Right renal pelvis (tissue), 4 donors: ENCODE data around the gene AARS2. TPM values are rescaled to one million over a fixed set of nuclear protein-coding genes. Genes with fewer than 3 reads are reported as not detected.
"Not testable (repeated sequence)": the region's sequence is repeated elsewhere in the genome, so short reads cannot be mapped to it uniquely, and the experiment has no call there.

Source experiments
- DNase-seq, 4 donors: peaks; one replicate each; pipeline ENCODE4 v3.0.0-alpha.2; 2013; ENCODE audit warnings: low read depth in 4 of 4, low spot score in 3 of 4, missing footprints in 1 of 4
- polyA plus RNA-seq, 4 donors: library from polyadenylated mRNA; unstranded; fragments of 120-200 nt; gene quantifications; one replicate each; pipeline ENCODE4 v1.2.1, GENCODE V29; 2013; ENCODE audit not compliant: insufficient read length in 4 of 4

The AARS2 gene
- 10 to 100 TPM; 12.7 to 17.3 (median 14.4) TPM for polyA plus RNA-seq

DNA sequence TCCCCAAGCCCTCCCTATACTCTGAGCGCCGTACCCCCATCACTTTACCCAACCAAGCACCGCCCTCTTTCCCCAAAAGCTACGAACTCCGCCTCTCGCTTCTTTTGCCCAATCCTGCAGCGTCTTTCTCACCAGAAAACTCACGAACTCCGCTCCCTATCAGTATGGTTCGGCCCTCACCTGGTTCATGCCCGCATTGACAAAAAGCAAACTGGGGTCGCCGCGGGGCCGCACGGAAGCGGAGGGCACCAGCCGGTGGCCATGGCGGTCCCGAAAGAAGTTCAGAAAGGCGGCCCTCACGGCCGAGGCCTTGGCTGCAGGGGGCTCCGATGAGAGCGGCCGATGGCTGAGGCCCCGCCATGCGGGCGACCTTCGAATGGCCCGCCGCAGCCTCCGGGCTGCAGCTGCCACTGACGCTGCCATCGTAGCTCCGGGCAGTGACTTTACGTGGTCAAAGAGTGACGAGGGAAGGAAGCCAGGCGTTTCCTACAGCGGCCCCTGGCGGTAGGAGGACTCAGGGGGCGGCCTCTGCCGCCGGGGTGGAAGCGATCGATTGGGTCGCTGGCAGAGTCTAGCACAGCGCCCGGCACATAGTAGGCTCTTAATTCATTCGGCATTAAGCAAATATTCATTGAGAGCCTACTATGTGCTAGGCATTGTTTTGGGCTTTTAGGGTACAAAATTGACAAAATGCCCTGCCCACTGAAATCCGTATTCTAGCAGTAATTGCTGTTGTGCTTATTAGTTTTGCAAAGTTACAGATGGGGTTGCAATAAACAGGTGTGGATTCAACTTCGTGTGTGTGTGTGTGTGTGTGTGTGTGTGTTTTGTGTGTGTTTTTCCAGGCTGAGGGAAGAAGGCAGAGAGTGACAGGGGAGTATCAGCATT lies at the start of gene AARS2:
AARS2 (minus strand) TSS at position 447 of the 888 bp plus-strand sequence; CDS start at position 423, 24 bp downstream.
- DNase-seq: peak; percentile 65 to 82 (median 70)

DNA sequence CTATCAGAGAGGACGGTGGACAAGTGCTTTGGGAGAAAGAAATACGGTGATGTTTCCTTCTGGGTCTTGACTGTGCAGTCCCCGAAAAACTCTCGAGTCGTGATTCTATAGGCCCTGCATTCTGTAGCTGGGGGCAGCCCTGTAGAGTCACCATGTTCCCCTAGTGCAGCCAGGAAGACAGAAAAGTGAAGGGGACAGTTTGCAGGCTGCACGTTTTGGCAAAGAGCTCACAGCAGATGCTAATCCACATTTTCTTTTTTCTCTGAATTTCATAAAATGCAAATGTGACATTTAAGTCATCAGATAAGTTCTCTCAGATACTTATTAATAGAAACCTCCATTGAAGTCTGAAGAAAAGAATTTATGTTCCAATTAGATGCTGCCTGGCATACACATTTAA lies 48.8 kb upstream of the AARS2 start:
- no peak for DNase-seq

DNA sequence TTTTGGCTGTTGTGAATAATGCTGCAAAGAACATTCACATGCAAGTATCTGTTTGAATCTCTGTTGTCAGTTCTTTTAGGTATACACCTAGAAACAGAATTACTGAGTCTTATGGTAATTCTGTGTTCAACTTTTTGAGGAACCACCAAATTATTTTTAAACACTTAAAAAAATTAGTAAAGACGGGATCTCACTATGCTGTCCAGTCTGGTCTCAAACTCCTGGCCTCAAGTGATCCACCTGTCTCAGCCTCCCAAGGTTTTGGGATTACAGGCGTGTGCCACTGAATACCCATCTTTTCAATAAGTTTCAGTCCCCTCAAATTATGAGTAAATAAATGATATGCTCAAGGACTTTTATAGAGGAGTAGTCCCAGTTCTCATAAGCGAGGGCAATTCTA lies 46.8 kb upstream of the AARS2 start:
- DNase-seq: no peak

DNA sequence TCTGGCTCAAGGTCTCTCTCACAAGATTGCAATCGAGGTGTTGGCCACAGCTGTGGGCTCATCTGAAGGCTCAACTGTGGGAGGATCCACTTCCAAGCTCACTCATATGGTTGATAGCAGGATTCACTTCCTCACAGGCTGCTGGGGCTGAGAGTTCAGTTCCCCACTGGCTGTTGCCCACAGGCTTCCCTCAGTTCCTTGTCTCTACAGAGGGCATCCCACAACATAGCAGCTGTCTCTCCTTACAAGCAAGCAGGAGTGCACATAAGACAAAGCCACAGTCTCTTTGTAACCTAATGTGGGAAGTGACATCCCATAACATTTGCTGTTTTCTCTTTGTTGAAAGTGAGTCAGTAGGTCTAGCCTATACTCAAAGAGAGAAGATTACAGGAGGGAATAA lies 43.3 kb upstream of the AARS2 start:
- DNase-seq: no peak

DNA sequence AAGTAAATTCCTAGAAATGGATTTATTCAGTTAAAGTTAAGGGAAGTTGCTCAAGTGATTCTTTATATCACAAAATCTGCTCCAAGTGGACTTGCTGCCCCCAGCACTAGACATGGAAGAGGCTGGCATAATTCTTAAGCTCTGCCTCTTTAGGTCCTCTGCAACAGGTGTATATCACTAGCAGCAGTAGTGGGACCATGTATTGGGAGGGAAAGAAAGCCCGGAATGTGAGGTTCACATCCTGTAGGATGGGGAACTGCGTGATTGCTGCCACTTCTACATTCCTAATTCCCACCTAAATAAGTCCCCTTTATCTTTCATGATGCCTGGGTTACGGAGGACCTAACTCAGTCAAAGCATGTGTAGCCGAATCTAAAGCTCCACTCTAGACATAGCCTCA lies 42.5 kb upstream of the AARS2 start:
- no peak for DNase-seq

DNA sequence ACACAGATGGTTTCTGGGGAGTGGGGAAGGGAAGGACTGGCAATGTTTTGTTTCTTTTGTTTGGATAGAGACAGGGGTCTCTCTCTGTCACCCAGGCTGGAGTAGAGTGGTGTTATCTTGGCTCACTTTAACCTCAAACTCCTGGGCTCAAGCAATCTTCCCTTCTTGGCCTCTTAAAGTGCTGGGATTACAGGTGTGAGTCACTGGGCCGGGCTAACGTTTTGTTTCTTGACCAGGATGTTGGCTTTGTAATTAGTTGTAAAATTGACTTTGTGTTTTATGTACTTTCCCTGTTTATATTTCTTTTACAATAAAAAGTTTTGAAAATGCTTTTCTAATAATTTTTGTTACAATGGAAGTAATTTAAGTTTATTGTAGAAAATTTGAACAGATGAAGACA lies 40.2 kb upstream of the AARS2 start:
- no peak for DNase-seq

DNA sequence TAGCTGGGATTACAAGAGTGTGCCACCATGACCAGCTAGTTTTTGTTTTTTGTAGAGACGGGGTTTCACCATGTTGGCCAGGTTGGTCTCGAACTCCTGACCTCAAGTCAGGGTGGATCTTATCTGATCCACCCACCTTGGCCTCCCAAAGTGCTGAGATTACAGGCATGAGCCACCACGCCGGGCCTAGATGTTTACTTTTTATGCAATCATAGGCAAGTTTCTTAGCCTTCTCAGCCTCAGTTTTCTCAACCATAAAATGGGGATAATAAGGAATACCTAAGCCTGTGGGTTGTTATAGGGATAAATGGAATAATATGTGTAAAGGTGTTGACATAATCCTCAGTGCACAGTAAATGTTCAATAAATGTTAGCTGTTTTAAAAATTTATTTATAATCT lies 39.1 kb upstream of the AARS2 start:
- DNase-seq: no peak

DNA sequence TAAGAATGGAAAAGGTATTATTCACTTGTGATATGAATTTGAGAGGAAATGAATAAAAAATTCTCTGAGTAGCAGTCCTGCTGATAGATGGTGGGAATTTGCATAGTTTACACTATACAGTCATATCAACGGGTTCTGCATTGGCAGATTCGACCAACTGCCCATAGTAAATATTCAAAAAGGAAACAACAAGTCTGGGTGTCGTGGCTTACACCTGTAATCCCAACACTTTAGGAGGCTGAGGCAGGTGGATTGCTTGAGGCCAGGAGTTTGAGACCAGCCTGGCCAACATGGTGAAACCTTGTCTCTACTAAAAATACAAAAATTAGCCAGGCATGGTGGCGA lies 37.5 kb upstream of the AARS2 start:
- DNase-seq: not testable (repeated sequence)

DNA sequence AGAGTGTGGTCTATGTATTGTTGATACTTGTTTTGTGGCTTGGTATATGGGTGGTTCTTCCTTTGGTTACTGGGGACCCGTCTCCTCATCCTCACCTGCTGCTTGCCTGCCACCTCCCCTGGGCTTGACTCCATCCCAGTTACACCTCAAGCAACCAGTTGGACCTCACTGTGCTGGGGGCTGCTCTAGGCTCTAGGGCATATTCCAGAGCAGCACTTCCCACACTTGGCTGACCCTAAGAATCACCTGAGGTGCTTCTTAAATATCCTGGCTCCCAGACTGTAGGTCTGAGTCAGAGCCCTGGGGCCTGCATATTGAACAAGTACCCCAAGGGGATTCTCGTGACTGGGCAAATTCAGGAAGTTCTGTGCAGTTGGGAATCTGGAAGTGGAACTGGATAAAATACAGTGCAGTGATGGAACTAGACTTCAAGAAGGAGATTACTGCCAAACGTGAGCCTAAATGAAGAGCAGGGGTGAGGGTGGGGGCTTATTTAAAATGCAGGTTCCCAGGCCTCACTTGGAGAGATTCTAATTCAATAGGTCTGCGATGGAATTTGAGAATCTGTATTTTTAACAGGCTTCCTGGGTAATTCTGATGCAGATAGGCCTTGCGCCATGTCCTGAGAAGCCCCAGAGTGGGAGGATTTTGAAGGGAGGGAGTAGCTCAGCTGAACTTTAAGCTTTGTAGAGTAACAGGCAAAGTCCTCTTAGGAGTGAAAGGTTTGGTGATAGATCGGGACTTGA lies 36.9 kb upstream of the AARS2 start:
- no peak for DNase-seq

DNA sequence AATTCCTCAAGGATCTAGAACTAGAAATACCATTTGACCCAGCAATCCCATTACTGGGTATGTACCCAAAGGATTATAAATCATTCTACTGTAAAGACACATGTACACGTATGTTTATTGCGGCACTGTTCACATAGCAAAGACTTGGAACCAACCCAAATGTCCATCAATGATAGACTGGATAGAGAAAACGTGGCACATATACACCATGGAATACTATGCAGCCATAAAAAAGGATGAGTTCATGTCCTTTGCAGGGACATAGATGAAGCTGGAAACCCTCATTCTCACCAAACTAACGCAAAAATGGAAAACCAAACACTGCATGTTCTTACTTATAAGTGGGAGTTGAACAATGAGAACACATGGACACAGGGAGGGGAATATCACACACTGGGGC lies 33.7 kb upstream of the AARS2 start:
- not testable (repeated sequence) for DNase-seq

DNA sequence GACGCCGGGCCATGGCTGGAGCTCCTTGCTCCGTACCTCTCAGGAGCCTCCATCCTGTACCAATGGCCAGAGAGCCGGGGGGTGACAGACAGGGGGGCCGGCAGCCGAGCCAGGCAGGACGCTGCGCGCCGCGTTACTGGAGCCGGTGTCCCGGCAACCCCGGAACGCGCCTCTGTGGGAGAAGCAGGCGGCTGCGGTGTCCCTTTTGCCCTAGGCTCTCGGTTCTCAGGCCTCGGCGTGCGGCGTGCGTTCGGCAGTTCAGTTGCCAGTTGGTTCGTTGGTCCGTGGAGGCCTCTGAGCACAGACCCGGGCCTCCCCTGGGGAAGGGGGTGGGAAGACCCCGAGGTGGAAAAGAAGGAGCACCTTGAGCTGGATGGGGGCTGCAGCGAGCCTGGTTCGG lies 29.3 kb upstream of the AARS2 start, which contains the start of gene SPATS1:
SPATS1 (plus strand) TSS at position 162 of the 400 bp plus-strand sequence. CDS start 446 bp downstream, outside the sequence.
- peak in 1 of 4 donors; percentile 10 for DNase-seq

DNA sequence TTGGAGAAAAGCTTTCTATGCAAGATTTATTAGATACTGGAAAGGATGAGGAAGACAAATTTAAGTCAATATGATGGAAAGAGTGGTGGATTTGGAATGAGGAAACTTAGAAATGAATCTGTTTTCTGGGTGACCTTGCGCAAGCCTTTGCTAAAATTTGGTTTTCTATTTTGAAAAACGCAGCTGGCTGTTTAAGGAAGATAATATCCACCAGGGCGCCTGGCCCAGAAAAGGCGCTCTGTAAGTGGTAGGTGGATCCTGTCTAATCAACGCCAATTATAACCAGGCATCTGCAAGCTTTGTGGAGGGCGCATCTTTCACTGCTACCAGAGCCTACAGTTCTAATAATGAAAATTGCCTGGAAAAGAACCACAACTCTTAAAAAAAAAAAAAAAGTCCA lies 28.9 kb upstream of the AARS2 start:
- no peak for DNase-seq

DNA sequence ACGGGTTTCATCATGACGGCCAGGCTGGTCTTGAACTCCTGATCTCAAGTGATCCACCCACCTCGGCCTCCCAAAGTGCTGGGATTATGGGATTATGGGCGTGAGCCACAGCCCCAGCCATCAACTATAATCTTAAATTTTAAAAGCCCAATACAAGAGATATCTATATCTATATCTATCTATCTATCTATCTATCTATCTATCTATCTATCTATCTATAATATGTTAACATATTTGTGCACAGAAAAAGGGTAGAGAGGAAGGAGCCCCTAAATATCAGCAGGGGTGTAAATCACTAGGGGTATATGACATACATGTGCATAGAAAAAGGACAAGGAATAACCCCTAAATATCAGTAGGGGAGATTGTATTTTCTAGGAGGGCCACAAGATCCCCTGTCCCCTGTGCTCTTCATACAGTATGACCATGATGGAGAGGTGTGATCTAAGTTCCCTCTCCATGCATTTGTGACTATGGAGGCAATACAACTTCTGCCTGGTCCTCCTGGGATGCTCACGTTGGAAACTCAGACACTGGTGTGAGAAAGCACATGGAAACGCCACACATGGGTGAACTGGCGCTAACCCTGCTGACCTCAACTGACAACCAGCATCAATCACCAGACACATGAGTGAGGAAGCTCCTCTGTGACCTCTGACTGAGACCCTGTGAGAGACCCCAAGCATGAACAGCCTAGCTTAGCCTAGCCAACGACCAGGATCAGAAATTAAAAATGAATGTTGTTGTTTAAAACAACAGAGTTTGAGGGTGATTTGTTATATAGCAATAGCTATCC lies 28.1 kb upstream of the AARS2 start:
- DNase-seq: peak in 1 of 4 donors; percentile 31

DNA sequence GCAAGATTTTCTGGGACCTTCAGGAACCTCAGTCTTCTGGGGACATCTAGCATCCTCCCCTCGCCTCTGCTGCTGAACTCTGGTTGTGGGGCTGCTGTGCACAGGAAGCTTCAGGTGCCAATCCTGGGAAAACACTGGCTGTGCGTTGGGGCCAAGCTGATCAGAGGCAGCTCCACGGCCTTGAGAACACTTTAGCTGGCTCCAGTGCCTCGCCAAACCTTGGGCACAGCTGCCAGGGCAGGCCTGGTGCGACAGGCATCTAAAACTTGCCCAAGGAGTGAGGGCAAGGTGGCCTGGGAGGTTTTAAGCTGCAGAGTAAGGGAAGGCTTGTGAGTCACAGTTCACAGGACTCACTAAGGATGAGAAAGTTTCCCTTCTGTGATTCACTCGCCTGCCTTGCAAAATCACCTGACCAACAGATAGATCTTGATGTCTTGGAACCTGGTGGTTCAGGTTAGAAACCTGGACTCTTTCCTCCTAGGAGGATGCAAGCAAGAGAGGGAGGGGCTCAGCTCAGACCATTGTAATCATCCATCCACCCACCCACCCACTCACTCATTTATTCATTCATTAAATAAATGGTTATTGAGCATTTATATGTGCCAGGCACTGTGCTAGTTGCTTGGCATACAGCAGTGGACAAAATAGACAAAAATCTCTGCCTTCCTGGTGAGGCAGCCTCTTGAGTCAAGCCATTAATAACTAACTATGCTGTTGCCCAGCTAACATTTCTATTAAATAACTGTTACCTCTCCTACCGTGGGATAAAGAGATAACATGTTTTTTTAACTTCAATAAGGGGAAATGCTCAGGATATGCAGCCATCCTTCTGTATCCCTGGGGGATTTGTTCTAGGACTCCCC lies 26.8 kb upstream of the AARS2 start:
- no peak for DNase-seq

DNA sequence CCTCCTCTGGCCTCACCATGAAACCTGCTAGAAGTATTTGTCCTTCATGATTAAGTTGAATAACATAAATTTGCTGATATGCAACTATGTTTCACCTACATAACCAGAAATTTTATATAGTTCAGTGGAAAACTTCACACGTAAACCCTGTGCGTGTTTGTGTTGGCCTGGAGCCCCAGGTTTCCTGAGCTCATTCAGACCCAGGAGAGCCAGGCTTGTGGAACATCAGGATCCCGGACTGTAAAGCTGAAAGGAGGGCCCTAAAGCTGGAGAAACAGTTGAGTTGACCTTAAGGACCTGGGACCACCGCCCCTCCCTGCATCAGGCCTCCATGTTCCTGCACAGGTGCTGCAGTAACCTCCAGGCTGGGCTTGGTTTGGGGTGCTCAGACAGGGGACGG lies 26.2 kb upstream of the AARS2 start:
- DNase-seq: no peak

DNA sequence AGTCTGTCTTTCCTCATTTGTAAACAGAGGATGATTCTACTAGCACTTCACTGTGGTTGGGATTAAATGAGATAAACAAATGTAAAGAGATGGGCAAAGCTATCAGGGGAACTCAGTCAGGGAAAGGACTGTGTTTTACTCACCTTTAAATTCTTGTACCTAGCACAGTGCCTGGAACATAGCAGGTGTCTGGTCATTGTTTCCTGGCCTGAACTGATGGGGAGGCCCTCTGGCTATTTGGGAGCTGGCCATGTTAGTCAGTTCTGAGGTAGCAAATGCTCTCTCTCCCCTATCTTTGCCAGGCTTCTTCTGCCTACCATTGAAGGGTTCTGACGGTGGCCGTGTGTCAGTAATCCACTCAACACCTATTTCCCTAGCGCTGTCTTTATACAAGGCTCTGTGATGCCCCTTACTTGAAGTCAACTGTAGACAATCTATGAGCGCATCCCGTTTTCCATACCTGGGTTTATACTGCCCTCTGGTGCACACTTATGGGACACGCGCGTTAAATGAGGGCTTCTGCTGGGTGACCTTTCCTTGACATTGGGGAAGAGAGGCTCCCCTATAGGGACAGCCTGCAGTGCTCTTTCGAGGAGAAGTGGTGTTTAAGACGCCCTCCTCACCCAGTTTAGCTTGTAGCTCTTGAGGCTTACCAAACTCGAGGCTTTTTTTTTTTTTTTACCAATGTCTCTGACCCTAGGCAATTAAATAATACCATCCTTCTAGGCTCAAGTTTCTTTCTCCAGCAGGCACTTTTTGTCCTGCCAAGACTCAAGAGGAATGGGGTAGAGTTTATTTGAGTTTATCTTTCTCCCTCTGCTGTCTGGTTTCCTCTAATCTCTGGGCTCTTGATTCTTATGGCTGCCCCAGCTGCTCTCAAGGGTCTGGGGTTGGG lies 25.3 kb upstream of the AARS2 start:
- DNase-seq: peak in 2 of 4 donors; percentile 45 to 47

DNA sequence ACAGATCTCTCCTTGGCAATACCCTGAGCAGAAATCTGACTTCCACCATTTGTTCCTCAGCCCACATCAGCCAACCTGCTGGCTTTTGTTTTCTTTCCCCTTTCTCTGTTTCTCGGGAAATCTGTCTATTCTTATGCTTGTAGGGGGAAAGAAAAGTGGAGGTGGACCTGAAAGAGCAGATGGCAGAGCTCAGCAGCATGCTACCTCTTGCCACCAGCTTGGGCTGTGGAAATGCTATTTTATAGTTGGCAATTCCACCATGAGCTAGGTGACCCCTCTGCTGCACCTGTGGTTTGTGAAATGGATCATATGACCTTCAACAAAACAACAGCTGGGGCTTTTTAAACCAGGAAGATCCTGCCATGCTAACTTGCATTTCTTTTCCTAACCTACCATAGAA lies 22.5 kb upstream of the AARS2 start:
- DNase-seq: no peak

DNA sequence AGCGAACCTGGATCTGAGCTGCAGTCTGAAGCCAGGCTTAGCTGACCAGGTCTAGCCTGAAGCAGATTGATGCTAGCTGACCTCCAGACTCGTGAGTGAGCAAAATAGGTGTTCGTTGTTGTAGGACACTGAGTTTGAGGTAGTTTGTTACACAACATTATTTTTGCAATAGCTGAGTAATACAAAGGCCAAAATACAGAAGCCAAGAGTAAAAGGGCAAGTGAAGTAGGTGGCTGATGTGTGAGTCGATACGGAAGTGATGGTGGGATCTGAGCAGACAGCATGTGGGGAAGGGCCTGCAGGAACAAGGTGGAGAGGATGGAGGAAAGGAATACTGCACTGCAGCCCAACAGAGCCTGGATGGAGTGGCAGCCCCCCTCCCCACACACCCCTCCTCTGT lies 20.8 kb upstream of the AARS2 start:
- no peak for DNase-seq
